GM04503 (cell line): ENCODE measurements around the gene ASAP3.

Source experiments
- DNase-seq: peaks from one replicate; pipeline ENCODE4 v3.0.0-alpha.2; 2012; ENCODE audit warnings: low read depth

The ASAP3 gene

GRCh38 chr1:23477359-23478144 lies 6.4 kb downstream of the ASAP3 start:
- no peak for DNase-seq

DNA sequence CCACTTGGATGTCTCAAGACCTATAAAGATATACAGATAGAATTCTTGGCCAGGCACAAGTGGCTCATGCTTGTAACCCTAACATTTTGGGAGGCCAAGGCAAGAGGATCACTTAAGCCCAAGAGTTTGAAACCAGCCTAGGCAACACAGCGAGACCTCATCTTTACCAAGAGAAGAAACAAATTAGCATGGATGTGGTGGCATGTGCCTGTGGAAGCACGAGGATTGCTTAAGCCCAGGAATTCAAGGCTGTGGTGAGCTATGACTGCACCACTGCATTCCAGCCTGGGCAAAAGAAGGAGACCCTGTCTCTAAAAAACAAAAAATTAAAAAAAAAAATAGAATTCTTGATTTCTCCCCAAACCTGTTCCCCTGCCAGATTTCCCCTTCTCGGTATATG lies 8.3 kb downstream of the ASAP3 start:
- no peak for DNase-seq

- peak; percentile 60 for DNase-seq
Measured at GRCh38 chr1:23475134-23475628, 8.8 kb downstream of the ASAP3 start.

GRCh38 chr1:23473037-23473800 lies 10.8 kb downstream of the ASAP3 start:
- no peak for DNase-seq

- no peak for DNase-seq
Measured at GRCh38 chr1:23472351-23473036, 11.5 kb downstream of the ASAP3 start.

DNA sequence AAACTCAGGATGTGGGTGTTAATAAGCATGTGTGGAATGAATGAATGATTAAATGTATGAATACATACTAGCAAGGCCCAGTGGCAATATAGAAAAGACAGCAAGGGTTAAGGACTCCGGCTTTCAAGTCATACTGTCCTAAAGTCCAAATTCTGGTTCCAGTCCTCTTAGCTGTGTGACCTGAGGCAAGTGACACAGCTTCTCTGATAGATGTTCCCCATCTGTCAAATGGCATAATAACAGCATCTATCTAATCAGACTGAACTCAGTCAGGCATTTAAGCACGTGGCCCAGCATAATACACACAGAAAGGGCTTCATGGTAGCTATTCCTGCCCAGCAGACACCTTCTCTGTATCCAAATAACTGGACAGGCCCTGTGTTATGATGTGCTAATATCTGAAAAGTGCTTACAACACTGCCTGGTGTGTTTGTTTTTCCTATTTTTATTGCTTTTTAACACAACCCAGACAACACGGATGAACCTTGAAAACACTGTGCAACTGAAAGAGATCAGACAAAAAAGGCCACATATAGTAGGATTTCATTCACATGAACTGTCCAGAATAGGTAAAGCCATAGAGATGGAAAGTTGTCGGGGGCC lies 12.4 kb downstream of the ASAP3 start:
- no peak for DNase-seq

- DNase-seq: no peak
Measured at GRCh38 chr1:23470282-23471070, 13.5 kb downstream of the ASAP3 start.

- DNase-seq: no peak
Measured at GRCh38 chr1:23469372-23469982, 14.5 kb downstream of the ASAP3 start.

DNA sequence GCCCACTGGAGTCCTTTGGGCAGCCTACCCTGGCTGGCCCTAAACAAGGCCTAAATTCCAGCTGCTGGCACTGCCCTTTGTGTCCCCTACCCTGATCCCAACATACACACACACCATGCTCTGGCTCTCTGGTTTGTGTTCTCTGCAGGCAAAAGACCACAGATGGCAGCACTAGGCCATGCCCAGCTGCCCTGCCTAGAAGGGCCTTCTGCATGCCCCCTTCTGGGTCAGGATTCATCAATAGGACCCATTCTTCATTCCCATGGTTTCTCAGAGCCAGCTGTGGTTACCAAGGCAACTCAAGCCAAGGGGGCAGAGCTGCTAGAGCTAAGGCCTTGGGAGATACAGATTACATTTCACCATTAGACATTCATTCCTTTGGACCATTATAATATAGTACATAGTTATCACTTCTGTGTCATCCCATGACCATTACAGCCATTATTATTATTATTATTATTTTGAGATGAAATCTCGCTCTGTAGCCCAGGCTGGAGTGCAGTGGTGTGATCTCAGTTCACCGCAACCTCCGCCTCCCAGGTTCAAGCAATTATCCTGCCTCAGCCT lies 17.5 kb downstream of the ASAP3 start:
- DNase-seq: no peak

GRCh38 chr1:23463286-23463685 lies 20.7 kb downstream of the ASAP3 start:
- no peak for DNase-seq

DNA sequence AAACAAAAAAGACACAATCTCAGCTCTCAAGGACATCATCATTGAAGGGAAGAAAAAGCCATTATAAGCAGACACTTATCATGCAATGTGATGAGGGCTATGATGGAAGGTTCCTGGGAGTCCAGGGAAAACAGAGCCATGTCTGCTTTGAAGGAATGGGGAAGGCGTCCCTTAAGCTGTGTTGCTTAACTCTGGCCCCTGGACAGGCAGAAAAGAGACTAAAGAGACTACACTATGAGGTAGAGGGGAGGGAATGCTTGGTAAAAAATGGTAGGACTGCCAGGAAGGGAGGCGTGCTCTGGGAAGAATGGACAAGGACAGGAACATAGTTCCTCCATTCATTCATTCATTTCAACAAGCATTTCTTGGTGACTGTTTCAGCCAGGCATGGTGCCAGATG lies 21.2 kb downstream of the ASAP3 start:
- no peak for DNase-seq

- no peak for DNase-seq
Measured at GRCh38 chr1:23461050-23461449, 22.9 kb downstream of the ASAP3 start.

DNA sequence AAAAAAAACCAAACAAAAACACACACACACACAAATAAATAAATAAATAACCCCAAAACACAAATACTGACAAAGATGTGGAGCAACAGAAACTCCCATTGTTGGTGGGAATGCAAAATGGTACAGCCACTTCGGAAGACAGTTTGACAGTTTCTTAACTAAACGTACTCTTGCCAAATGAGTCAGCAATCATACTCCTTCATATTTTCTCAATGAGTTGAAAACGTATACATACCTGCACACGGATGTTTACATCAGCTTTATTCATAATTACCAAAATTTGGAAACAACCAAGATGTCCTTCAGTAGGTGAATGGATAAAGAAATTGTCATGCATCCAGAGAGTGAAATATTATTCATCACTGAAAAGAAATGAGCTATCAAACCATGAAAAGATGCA lies 23.5 kb downstream of the ASAP3 start:
- DNase-seq: no peak

GRCh38 chr1:23459338-23459757 lies 24.6 kb downstream of the ASAP3 start:
- no peak for DNase-seq

GRCh38 chr1:23456226-23456625 lies 27.8 kb downstream of the ASAP3 start:
- no peak for DNase-seq

DNA sequence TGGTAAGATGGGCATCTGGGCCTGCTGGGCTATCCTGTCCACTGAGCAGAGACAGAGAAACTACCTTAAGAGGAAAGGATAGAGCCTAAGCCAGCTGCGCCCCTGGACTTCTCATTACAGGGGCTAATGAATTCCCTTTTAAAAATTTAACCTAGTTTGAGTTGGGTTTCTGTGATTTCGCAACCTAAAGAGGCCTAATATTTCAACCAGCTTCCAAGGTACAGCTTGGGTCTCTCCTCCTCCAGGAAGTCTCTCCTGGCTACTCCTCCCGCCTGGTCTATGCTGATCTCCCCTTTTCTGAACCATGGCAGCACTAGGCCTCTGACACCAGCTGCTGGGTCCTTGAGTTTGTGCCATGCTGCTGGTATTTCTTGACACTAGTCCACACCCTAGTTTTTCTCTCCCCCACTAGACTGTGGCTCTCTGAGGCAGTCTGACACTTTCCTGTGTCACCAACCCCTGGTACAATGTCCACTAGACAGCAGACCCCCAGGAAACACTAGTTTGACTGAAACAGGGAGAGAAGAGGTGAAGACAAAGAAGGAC lies 30.5 kb downstream of the ASAP3 start:
- no peak for DNase-seq

DNA sequence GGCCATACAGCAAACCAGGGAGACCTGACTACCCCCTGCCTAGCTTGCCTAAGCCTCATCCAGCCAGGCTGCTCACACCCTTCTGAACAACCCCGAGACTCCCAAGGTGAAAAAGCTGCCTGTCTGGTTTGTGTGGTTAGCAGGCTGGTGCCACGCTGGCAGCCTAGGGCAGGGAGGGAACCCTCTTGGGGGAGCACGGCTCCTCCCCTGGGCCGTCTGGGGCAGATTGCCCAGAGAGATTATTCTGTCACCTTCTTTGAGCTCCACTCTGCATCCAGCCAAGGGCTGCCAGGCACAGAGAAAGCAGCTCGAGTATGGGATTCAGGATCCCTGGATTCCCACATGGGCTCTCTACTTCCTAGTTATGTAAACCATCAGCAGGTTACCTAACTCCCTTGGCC lies 32.0 kb downstream of the ASAP3 start:
- DNase-seq: peak; percentile 24

GRCh38 chr1:23451441-23451840 lies 32.5 kb downstream of the ASAP3 start:
- no peak for DNase-seq

DNA sequence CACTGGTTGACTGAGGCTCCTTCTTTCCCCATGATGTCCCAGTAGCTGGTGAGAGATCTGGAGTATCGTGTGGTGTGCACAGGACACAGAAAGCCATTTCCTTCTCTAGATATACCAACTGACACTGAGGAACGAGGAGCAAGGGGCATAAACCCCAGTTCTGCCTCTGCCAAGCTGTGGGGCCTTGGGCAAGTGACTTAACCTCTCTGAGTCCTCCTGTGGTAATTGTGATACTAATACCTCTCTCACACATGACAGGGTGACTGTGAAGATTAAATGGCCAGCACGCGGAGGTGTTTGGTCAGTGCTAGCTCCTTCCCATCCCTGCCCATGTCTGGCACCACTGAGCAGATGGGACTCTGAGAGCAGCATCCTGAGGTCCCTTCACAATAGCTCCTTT lies 33.1 kb downstream of the ASAP3 start:
- no peak for DNase-seq

DNA sequence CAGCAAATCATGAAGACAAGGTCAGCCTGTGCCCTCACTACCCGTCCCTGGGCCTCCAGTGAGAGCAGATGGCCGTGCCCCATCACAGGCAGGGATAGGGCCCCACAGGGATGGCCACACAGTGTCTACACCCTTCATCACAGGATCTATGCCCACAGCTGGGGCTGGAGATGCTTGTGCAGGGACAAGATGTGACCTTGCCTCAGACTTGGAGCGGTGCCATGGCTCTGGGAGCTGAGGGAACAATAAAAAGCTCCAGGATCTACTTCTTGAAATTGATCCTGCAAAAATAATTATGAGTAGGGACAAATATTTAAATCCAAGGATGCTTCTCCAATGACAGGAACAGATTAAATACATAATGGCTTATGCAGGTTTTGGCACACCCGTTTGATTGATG lies 34.0 kb downstream of the ASAP3 start:
- no peak for DNase-seq
